Skin epidermis (tissue), 12 donors: ENCODE results near the gene COG5.

Source experiments
- H3K27ac ChIP-seq, 21 experiments: fragments of 200-600 bp; sonication (generic) in 11 of 21; one replicate each; pipeline ENCODE4 v1.5.0; 2020; ENCODE audit warnings: mild to moderate bottlenecking in 3 of 21, inconsistent platforms in 2 of 21, moderate library complexity in 2 of 21
- H3K4me3 ChIP-seq, 7 experiments: fragments of 200-600 bp; sonication (generic) in 2 of 7; one replicate each; pipeline ENCODE4 v1.5.0; 2020; ENCODE audit warnings: inconsistent platforms in 2 of 7, mild to moderate bottlenecking in 2 of 7, moderate library complexity in 1 of 7

Gene COG5

GRCh38 chr7:107364787-107365186 is 198.9 kb downstream of the COG5 start:
- Histone ChIP-seq H3K27ac (no peak overlapping the region), H3K4me3 (no peak overlapping the region)

- Histone ChIP-seq H3K4me3 (no peak overlapping the region), H3K27ac (no peak overlapping the region)
Observed at GRCh38 chr7:107359520-107360316, 204.0 kb downstream of the COG5 start.

- H3K4me3 ChIP-seq = no peak overlapping the region
- H3K27ac ChIP-seq = no peak overlapping the region
Observed at GRCh38 chr7:107355616-107356015, 208.1 kb downstream of the COG5 start.

- Histone ChIP-seq H3K27ac (no peak overlapping the region), H3K4me3 (no peak overlapping the region)
Observed at GRCh38 chr7:107354640-107355039, 209.1 kb downstream of the COG5 start.

- Histone ChIP-seq H3K27ac (no peak overlapping the region), H3K4me3 (no peak overlapping the region)
Observed at GRCh38 chr7:107353701-107354100, 210.0 kb downstream of the COG5 start.

- H3K27ac ChIP-seq = no peak overlapping the region
- H3K4me3 ChIP-seq = no peak overlapping the region
Observed at GRCh38 chr7:107345898-107346297, 217.8 kb downstream of the COG5 start.

GRCh38 chr7:107344799-107345198 is 218.9 kb downstream of the COG5 start:
- H3K4me3 ChIP-seq = no peak overlapping the region
- no peak overlapping the region for H3K27ac ChIP-seq

GRCh38 chr7:107344286-107344685 is 219.4 kb downstream of the COG5 start:
- Histone ChIP-seq H3K4me3 (no peak overlapping the region), H3K27ac (no peak overlapping the region)

- no peak overlapping the region for H3K4me3 ChIP-seq
- no peak overlapping the region for H3K27ac ChIP-seq
Observed at GRCh38 chr7:107338080-107338479, 225.6 kb downstream of the COG5 start.

- Histone ChIP-seq H3K27ac (no peak overlapping the region), H3K4me3 (no peak overlapping the region)
Observed at GRCh38 chr7:107332488-107333269, 231.0 kb downstream of the COG5 start.

- Histone ChIP-seq H3K4me3 (no peak overlapping the region), H3K27ac (no peak overlapping the region)
Observed at GRCh38 chr7:107330478-107330877, 233.2 kb downstream of the COG5 start.

- Histone ChIP-seq H3K4me3 (no peak overlapping the region), H3K27ac (no peak overlapping the region)
Observed at GRCh38 chr7:107327986-107328569, 235.6 kb downstream of the COG5 start.

GRCh38 chr7:107326061-107326460 is 237.7 kb downstream of the COG5 start:
- no peak overlapping the region for H3K27ac ChIP-seq
- no peak overlapping the region for H3K4me3 ChIP-seq

GRCh38 chr7:107322015-107322414 is 241.7 kb downstream of the COG5 start:
- H3K4me3 ChIP-seq = no peak overlapping the region
- no peak overlapping the region for H3K27ac ChIP-seq

- H3K27ac ChIP-seq = no peak overlapping the region
- H3K4me3 ChIP-seq = no peak overlapping the region
Observed at GRCh38 chr7:107321611-107322010, 242.1 kb downstream of the COG5 start.

GRCh38 chr7:107319724-107320228 is 243.9 kb downstream of the COG5 start:
- H3K4me3 ChIP-seq = no peak overlapping the region
- no peak overlapping the region for H3K27ac ChIP-seq

GRCh38 chr7:107318523-107319160 is 245.1 kb downstream of the COG5 start:
- Histone ChIP-seq H3K4me3 (no peak overlapping the region), H3K27ac (no peak overlapping the region)

- H3K4me3 ChIP-seq = no peak overlapping the region
- no peak overlapping the region for H3K27ac ChIP-seq
Observed at GRCh38 chr7:107315716-107316220, 248.0 kb downstream of the COG5 start.

GRCh38 chr7:107313355-107313754 is 250.4 kb downstream of the COG5 start:
- Histone ChIP-seq H3K4me3 (no peak overlapping the region), H3K27ac (no peak overlapping the region)

- Histone ChIP-seq H3K4me3 (no peak overlapping the region), H3K27ac (no peak overlapping the region)
Observed at GRCh38 chr7:107312418-107312817, 251.3 kb downstream of the COG5 start.
